ENCODE data around the gene ZNF195.
A peak's percentile ranks its signal among the peaks of the same experiment; 100 is the strongest.
"Not testable (repeated sequence)": the region's sequence is repeated elsewhere in the genome, so short reads cannot be mapped to it uniquely, and the experiment has no call there.

ZNF195 gene

GRCh38 chr11:3346587-3346986, 32.4 kb downstream of the ZNF195 start:
- no peak for DNase-seq

GRCh38 chr11:3345736-3346135, 33.2 kb downstream of the ZNF195 start:
- no peak for DNase-seq

GRCh38 chr11:3344327-3345174, 34.4 kb downstream of the ZNF195 start:
- DNase-seq, result no peak

- DNase-seq, result no peak
These were observed 36.2 kb downstream of the ZNF195 start for GRCh38 chr11:3342709-3343108.

GRCh38 chr11:3341298-3341697, 37.6 kb downstream of the ZNF195 start:
- peak; percentile 71 for DNase-seq

GRCh38 chr11:3340025-3340424, 38.9 kb downstream of the ZNF195 start:
- no peak for DNase-seq

GRCh38 chr11:3339340-3339624, 39.7 kb downstream of the ZNF195 start:
- no peak for DNase-seq

GRCh38 chr11:3338569-3339339, 40.2 kb downstream of the ZNF195 start:
- no peak for DNase-seq

GRCh38 chr11:3336420-3336819, 42.5 kb downstream of the ZNF195 start:
- not testable (repeated sequence) for DNase-seq

GRCh38 chr11:3333157-3333556, 45.8 kb downstream of the ZNF195 start:
- DNase-seq, result not testable (repeated sequence)

GRCh38 chr11:3331078-3331477, 47.9 kb downstream of the ZNF195 start:
- not testable (repeated sequence) for DNase-seq

- not testable (repeated sequence) for DNase-seq
These were observed 48.9 kb downstream of the ZNF195 start for GRCh38 chr11:3330064-3330463.

GRCh38 chr11:3328503-3328902, 50.4 kb downstream of the ZNF195 start:
- not testable (repeated sequence) for DNase-seq

- not testable (repeated sequence) for DNase-seq
These were observed 52.5 kb downstream of the ZNF195 start for GRCh38 chr11:3326450-3326849.

GRCh38 chr11:3324724-3325123, 54.2 kb downstream of the ZNF195 start:
- not testable (repeated sequence) for DNase-seq

Data from activated naive CD4-positive, alpha-beta T cell treated with anti-CD3 and anti-CD28 coated beads, Interleukin-2, amount 50 U/mL, for 16 hours (primary cell).